Fibroblast of mammary gland (primary cell): ENCODE measurements around the gene GPS2.

Experiments
- DNase-seq: peaks from one replicate; pipeline ENCODE4 v3.0.0-alpha.2; 2010; ENCODE audit warnings: low read depth
- H3K4me3 ChIP-seq: 2 replicates; pipeline ENCODE4 v1.5.1; 2011; ENCODE audit warnings: low read depth, mild to moderate bottlenecking, low read length, moderate library complexity; ENCODE audit not compliant: control insufficient read depth
- TF ChIP-seq, protein P1 (sequence below): conservative IDR thresholded peaks from 2 replicates; pipeline ENCODE4 v1.5.1; 2011; ENCODE audit warnings: low read depth, low read length, inconsistent platforms; ENCODE audit not compliant: control insufficient read depth, insufficient read depth

Gene GPS2

DNA sequence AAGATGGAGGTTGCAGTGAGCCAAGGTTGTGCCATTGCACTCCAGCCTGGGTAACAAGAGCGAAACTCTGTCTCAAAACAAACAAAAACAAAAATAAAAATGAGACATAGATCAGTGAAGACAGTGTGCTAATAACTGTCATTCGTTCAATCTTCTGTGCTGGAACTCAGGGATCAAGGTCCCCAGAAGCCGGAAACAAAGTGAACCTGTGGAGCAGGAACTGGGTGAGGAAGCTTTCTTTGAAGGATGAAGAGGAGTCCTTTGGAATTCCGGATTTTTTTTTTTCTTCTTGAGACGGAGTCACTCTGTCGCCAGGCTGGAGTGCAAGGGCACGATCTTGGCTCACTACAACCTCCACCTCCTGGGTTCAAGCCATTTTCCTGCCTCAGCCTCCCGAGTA is 35.7 kb downstream of the GPS2 start:
- H3K4me3 ChIP-seq = no peak overlapping the region
- DNase-seq = no peak
- TF ChIP-seq, protein P1, sequence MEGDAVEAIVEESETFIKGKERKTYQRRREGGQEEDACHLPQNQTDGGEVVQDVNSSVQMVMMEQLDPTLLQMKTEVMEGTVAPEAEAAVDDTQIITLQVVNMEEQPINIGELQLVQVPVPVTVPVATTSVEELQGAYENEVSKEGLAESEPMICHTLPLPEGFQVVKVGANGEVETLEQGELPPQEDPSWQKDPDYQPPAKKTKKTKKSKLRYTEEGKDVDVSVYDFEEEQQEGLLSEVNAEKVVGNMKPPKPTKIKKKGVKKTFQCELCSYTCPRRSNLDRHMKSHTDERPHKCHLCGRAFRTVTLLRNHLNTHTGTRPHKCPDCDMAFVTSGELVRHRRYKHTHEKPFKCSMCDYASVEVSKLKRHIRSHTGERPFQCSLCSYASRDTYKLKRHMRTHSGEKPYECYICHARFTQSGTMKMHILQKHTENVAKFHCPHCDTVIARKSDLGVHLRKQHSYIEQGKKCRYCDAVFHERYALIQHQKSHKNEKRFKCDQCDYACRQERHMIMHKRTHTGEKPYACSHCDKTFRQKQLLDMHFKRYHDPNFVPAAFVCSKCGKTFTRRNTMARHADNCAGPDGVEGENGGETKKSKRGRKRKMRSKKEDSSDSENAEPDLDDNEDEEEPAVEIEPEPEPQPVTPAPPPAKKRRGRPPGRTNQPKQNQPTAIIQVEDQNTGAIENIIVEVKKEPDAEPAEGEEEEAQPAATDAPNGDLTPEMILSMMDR = no peak

DNA sequence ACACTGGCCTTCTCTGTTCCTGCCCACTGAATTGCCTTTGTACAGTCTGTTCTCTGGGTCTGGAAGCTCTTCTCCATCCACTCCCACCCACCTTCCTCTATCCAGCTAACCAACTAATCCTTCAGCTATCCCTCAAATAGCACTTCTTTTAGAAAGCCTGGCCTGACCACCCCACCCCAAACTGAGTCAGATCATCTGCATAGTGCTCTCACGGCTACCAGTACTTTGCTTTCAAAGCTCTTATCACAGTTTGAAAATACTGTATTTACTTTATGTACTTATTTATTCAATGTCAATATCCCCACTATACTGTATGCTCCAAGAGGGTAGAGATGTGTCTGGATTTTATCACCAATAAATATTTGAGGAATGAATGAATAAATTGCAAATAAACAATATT is 48.4 kb downstream of the GPS2 start:
- no peak overlapping the region for H3K4me3 ChIP-seq
- TF ChIP-seq, protein P1 = no peak
- DNase-seq = peak; percentile 33

DNA sequence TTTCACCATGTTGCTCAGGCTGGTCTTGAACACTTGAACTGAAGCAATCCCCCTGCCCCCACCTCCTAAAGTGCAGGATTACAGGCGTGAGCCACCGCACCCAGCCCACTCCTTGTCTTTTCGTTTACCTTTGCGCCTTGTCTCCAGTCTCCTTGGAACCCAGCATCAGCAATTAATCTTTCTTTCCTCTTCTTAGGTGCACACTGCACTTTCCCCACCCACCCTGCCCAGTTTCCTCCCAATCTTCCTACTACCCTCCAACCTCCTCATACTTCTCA is 51.4 kb downstream of the GPS2 start:
- H3K4me3 ChIP-seq = no peak overlapping the region
- TF ChIP-seq, protein P1 = no peak
- no peak for DNase-seq

DNA sequence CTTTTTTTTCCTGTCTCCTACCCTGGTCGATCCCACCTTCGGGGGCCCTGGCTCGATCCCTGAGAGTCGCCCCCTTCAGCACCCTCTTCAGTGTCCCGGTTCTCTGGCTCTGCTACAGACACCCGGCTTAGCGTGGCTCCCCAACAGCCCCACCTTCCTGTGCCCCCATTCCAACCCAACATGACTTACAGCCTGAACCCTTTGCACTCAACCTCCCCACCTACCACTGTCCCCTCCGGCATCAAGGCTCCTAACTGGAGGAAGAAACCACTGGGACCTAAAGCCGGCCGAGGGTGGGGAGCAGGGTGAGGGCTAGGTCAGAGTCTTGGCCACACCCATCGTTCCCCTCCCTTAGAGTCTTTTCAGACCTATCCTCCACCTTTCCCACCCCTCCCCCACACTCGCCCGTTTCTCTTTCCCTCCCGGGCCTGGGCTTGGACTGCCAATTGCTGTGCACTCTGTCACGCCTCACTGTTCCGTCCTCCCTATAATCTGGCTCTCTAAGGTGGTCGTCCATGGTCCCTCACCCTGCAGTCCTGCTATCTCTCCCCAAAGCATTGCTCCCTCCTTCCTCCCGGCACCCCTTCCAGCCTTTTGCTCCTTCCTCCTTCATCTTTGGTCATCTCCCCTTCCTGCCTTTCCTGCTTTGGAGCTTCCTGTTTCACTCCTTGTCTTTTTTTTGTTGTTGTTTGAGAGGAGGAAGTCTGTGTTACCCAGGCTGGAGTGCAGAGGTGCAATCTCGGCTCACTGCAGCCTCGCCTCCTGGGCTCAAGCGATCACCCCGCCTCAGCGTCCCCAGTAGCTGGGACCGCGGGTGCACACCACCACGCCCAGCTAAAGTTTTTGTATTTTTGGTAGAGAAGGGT is 52.0 kb downstream of the GPS2 start:
- no peak for DNase-seq
- TF ChIP-seq, protein P1 = no peak
- H3K4me3 ChIP-seq = no peak overlapping the region
